ENCODE results near the gene C3orf20.

GRCh38 chr3:14765576-14766427, 90.9 kb downstream of the C3orf20 start:
- TF ChIP-seq MAFG (tag; conservative IDR thresholded peaks at IDR 0.05) (no peak), TAF1 (IDR thresholded peaks at IDR 0.05; ENCODE audit: control insufficient read depth, extremely low read depth, insufficient read depth, low read length, severe bottlenecking) (no peak), COPS2 (conservative IDR thresholded peaks at IDR 0.05) (no peak), JUNB (CRISPR knock-in tag; conservative IDR thresholded peaks at IDR 0.05) (no peak), SAFB2 (IDR thresholded peaks at IDR 0.05; ENCODE audit: borderline replicate concordance, low read depth, low read length, severe bottlenecking) (no peak), ASH1L (IDR thresholded peaks at IDR 0.05; ENCODE audit: borderline replicate concordance, low read depth, partially characterized antibody) (no peak), TCF7 (IDR thresholded peaks at IDR 0.05; ENCODE audit: borderline replicate concordance) (no peak)
